Measurements from ENCODE around the gene CTNND2.

The CTNND2 gene

DNA sequence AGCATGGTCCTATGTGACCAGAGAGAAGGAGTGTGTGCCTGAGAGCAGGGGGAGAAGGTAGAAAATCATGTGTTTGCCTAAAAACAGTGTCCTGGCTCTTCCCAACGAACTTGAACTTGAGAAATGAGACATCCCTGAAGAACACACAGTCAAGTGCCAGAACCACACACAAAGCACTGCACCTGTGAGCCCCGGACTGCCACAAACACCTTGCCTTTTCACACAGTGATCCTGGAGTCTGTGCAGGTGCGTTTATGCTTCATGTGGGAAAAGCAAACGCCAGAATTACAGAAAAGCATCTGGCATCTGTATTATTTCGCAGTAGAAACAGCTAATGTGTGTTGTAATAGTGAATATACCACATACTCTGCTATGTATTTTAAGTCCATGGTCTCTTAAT is 9.3 kb downstream of the CTNND2 start:
- TF ChIP-seq ARNT (IDR thresholded peaks at IDR 0.05) (no peak), SUZ12 (IDR thresholded peaks at IDR 0.05) (no peak), BHLHE40 (IDR thresholded peaks at IDR 0.05; ENCODE audit: borderline replicate concordance) (no peak), L3MBTL2 (conservative IDR thresholded peaks at IDR 0.05) (no peak), NFRKB (IDR thresholded peaks at IDR 0.05) (no peak), LEF1 (IDR thresholded peaks at IDR 0.05; ENCODE audit: borderline replicate concordance) (no peak), FOXK2 (IDR thresholded peaks at IDR 0.05) (no peak), HDGF (IDR thresholded peaks at IDR 0.05; ENCODE audit: borderline replicate concordance) (no peak), FOXM1 (IDR thresholded peaks at IDR 0.05; ENCODE audit: borderline replicate concordance) (no peak)
- ChIA-PET CTCF (no interaction called here), POLR2A (no interaction called here)
- no peak for DNase-seq (ENCODE audit: extremely low spot score)

DNA sequence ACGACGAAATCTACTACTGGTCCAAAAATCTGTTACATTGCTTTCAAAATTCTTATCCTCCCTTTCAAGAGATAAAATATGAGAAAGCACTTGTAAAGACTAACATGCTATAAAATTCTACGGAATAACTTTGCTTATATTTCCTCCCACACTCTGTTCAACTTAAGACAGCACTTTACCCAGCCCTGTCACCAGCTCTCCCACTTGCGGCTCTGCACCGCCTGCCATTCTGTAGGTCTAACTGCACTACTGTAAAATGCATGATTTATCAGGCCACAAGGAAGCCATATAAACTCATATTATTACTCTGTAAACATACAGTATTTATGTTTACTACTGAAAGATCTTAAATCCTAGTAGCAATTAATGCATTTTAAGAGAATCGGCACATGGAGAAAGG is 11.4 kb downstream of the CTNND2 start:
- DNase-seq (ENCODE audit: extremely low spot score), result no peak
- ChIA-PET POLR2A (no interaction called here), CTCF (no interaction called here)
- TF ChIP-seq, protein P1, sequence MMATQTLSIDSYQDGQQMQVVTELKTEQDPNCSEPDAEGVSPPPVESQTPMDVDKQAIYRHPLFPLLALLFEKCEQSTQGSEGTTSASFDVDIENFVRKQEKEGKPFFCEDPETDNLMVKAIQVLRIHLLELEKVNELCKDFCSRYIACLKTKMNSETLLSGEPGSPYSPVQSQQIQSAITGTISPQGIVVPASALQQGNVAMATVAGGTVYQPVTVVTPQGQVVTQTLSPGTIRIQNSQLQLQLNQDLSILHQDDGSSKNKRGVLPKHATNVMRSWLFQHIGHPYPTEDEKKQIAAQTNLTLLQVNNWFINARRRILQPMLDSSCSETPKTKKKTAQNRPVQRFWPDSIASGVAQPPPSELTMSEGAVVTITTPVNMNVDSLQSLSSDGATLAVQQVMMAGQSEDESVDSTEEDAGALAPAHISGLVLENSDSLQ (IDR thresholded peaks at IDR 0.05), result no peak
- TF ChIP-seq NFRKB (IDR thresholded peaks at IDR 0.05) (no peak), SUZ12 (IDR thresholded peaks at IDR 0.05) (no peak), BHLHE40 (IDR thresholded peaks at IDR 0.05; ENCODE audit: borderline replicate concordance) (no peak), ZNF384 (IDR thresholded peaks at IDR 0.05) (no peak), HDGF (IDR thresholded peaks at IDR 0.05; ENCODE audit: borderline replicate concordance) (no peak), TARDBP (IDR thresholded peaks at IDR 0.05) (no peak), ARNT (IDR thresholded peaks at IDR 0.05) (no peak), SP1 (IDR thresholded peaks at IDR 0.05) (no peak), CTBP1 (IDR thresholded peaks at IDR 0.05; ENCODE audit: borderline replicate concordance) (no peak), LEF1 (IDR thresholded peaks at IDR 0.05; ENCODE audit: borderline replicate concordance) (no peak), ELF4 (IDR thresholded peaks at IDR 0.05) (no peak), FOXA1 (IDR thresholded peaks at IDR 0.05) (no peak)

DNA sequence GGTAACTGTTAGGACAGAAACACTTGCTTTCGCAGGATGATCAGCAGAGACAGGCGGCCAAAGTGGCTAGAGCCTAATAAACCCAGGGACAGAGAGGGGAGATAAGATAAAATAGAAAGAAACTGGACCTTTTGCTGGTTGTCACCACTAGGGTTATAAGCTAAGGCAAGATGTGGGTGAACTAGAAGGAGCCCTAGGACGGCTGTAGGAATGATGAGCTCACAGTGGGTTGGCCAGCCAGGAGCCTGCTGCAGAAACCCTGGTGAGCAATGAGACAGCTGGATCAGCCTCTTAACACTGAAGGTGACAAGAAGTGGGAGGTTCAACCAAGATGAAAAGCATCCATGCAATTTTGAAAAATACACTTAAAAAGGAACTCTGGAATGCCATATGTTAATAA is 13.5 kb downstream of the CTNND2 start:
- CTCF ChIA-PET, result no interaction called here
- DNase-seq (ENCODE audit: extremely low spot score), result no peak
- POLR2A ChIA-PET, result no interaction called here
- TF ChIP-seq, protein P1 (IDR thresholded peaks at IDR 0.05), result no peak
- TF ChIP-seq LEF1 (IDR thresholded peaks at IDR 0.05; ENCODE audit: borderline replicate concordance) (no peak), TARDBP (IDR thresholded peaks at IDR 0.05) (no peak), L3MBTL2 (conservative IDR thresholded peaks at IDR 0.05) (no peak), HDGF (IDR thresholded peaks at IDR 0.05; ENCODE audit: borderline replicate concordance) (no peak), BHLHE40 (IDR thresholded peaks at IDR 0.05; ENCODE audit: borderline replicate concordance) (no peak), ARNT (IDR thresholded peaks at IDR 0.05) (no peak), SP1 (IDR thresholded peaks at IDR 0.05) (no peak), SUZ12 (IDR thresholded peaks at IDR 0.05) (no peak)

DNA sequence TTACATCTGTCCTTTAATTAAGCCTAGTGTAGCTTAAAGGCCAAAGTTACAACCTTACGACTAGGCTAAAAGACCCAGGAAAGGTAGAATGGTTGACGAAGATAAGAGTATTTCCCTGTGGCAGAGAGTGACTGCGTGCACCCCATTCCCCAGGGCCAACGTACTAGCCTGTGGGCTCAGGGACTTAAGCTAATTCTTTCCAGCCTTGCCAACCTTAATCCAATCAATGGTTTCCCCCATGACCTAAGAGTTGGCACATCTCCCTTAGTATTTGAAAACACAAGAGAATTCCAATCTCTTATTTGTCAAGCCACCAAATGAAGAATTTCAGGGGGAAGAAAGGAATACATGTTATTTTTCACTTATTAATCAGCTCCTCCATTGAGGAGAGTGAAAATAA is 16.0 kb downstream of the CTNND2 start:
- DNase-seq (ENCODE audit: extremely low spot score), result no peak
- ChIA-PET CTCF (no interaction called here), POLR2A (no interaction called here)
- TF ChIP-seq NFRKB (IDR thresholded peaks at IDR 0.05), result no peak
- no peak for TF ChIP-seq ARNT (IDR thresholded peaks at IDR 0.05)
- TF ChIP-seq L3MBTL2 (conservative IDR thresholded peaks at IDR 0.05), result no peak
- no peak for TF ChIP-seq FOXM1 (IDR thresholded peaks at IDR 0.05; ENCODE audit: borderline replicate concordance)
- no peak for TF ChIP-seq LEF1 (IDR thresholded peaks at IDR 0.05; ENCODE audit: borderline replicate concordance)
- no peak for TF ChIP-seq CTBP1 (IDR thresholded peaks at IDR 0.05; ENCODE audit: borderline replicate concordance)
- no peak for TF ChIP-seq FOXA1 (IDR thresholded peaks at IDR 0.05)
- TF ChIP-seq, protein P1 (IDR thresholded peaks at IDR 0.05), result no peak
- no peak for TF ChIP-seq TARDBP (IDR thresholded peaks at IDR 0.05)
- TF ChIP-seq SUZ12 (IDR thresholded peaks at IDR 0.05), result no peak
- no peak for TF ChIP-seq ELF4 (IDR thresholded peaks at IDR 0.05)
- TF ChIP-seq HDGF (IDR thresholded peaks at IDR 0.05; ENCODE audit: borderline replicate concordance), result no peak
- no peak for TF ChIP-seq BHLHE40 (IDR thresholded peaks at IDR 0.05; ENCODE audit: borderline replicate concordance)
- TF ChIP-seq SP1 (IDR thresholded peaks at IDR 0.05), result no peak
- TF ChIP-seq FOXK2 (IDR thresholded peaks at IDR 0.05), result no peak
- no peak for TF ChIP-seq ZNF384 (IDR thresholded peaks at IDR 0.05)

DNA sequence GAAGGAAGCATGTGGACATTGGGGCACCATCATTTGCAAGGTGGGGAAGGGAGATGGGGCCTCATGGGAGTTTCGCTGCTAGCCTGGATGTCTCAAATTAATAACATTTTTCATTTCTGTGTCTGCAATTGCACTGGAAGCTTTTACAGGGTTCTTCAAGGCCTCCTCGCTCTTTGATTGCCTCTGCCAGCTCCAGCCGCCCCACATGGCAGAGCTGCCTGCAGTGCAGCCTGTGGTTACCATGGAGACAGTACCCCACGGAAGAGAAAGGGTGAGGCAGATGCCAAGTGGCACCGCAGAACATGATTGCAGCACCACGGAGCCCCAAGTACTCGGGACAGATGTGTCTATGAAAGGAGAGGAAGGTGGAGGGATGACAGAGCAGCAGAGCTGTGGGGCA is 25.4 kb downstream of the CTNND2 start:
- ChIA-PET POLR2A (no interaction called here), CTCF (no interaction called here)
- no peak for TF ChIP-seq TARDBP (IDR thresholded peaks at IDR 0.05)
- no peak for TF ChIP-seq ARNT (IDR thresholded peaks at IDR 0.05)
- no peak for TF ChIP-seq FOXM1 (IDR thresholded peaks at IDR 0.05; ENCODE audit: borderline replicate concordance)
- no peak for TF ChIP-seq LEF1 (IDR thresholded peaks at IDR 0.05; ENCODE audit: borderline replicate concordance)
- TF ChIP-seq SUZ12 (IDR thresholded peaks at IDR 0.05), result no peak
- TF ChIP-seq BHLHE40 (IDR thresholded peaks at IDR 0.05; ENCODE audit: borderline replicate concordance), result no peak
- no peak for TF ChIP-seq NFRKB (IDR thresholded peaks at IDR 0.05)
- TF ChIP-seq ZNF384 (IDR thresholded peaks at IDR 0.05), result no peak
- no peak for TF ChIP-seq FOXK2 (IDR thresholded peaks at IDR 0.05)
- TF ChIP-seq CTBP1 (IDR thresholded peaks at IDR 0.05; ENCODE audit: borderline replicate concordance), result no peak
- TF ChIP-seq ELF4 (IDR thresholded peaks at IDR 0.05), result no peak
- no peak for TF ChIP-seq HDGF (IDR thresholded peaks at IDR 0.05; ENCODE audit: borderline replicate concordance)
- TF ChIP-seq FOXA1 (IDR thresholded peaks at IDR 0.05), result no peak
- TF ChIP-seq, protein P1 (IDR thresholded peaks at IDR 0.05), result no peak
- TF ChIP-seq SP1 (IDR thresholded peaks at IDR 0.05), result no peak
- no peak for TF ChIP-seq L3MBTL2 (conservative IDR thresholded peaks at IDR 0.05)
- DNase-seq (ENCODE audit: extremely low spot score), result no peak

DNA sequence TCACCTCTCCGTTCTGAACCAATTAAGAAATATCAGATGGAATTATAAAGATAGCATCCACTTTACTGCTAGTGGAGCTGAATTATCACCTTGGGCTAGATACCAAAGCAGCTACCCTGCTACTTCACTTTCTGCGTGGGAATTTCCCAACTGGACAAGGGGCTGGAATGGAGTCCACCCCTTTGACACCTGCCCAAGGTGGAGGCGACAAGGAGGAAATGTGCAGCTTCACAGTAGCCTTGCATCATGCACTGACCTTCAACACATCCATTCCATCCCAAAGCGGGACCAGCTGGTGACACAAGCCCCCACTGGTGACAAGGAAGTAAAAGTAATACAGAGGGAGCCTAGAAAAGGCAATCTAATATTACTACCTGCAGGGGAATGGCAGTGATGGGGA is 30.7 kb downstream of the CTNND2 start:
- CTCF ChIA-PET, result no interaction called here
- no peak for DNase-seq (ENCODE audit: extremely low spot score)
- TF ChIP-seq L3MBTL2 (conservative IDR thresholded peaks at IDR 0.05) (no peak), CTBP1 (IDR thresholded peaks at IDR 0.05; ENCODE audit: borderline replicate concordance) (no peak), FOXM1 (IDR thresholded peaks at IDR 0.05; ENCODE audit: borderline replicate concordance) (no peak), BHLHE40 (IDR thresholded peaks at IDR 0.05; ENCODE audit: borderline replicate concordance) (no peak)
- POLR2A ChIA-PET, result no interaction called here

All from HEK293T (cell line).